ENCODE measurements around the gene ALOX15. TPM values are rescaled to one million over a fixed set of nuclear protein-coding genes. Genes with fewer than 3 reads are reported as not detected.
"Not testable (repeated sequence)": the region's sequence is repeated elsewhere in the genome, so short reads cannot be mapped to it uniquely, and the experiment has no call there.

The ALOX15 gene
- total RNA-seq, 1 experiment from 2014 or later: not detected

DNA sequence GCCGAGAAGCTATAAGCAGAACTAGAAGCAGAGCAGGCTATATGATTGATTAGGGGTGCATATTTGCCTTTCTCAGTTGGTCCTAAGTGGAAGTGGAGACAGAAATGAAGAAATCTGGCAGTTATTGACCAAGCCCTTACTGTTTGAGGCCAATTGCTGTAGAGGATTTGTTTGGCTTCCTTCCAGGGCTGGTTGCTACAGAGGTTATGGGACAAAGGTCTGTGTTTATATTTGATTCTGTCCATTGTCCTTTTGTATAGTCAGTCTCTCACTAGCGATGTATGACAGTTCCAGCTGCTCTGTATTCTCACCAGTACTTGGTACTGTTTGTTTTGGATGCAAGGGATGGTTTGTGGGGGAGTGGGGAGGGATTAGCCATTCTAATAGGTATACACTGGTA, 7.3 kb upstream of the ALOX15 start:
- DNase-seq (ENCODE audit: low spot score): no peak

DNA sequence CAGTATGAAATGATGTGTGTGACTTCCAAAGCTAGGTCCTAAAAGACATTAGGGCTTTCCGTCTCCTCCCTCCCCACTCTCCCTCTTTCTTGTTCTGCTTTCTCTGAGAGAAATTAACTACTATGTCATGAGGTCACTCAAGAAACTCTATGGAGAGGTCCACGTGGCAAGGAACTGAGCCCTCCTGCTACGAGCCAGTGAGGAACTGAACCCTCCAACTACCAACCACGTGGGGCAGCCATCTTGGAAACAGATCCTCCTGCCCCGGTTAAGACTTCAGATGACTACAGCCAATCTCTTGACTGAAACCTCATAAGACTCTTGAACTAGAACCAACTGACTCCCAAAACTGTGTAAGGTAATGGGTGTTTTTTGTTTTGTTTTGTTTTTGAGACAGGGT, 4.2 kb upstream of the ALOX15 start:
- DNase-seq (ENCODE audit: low spot score): no peak

DNA sequence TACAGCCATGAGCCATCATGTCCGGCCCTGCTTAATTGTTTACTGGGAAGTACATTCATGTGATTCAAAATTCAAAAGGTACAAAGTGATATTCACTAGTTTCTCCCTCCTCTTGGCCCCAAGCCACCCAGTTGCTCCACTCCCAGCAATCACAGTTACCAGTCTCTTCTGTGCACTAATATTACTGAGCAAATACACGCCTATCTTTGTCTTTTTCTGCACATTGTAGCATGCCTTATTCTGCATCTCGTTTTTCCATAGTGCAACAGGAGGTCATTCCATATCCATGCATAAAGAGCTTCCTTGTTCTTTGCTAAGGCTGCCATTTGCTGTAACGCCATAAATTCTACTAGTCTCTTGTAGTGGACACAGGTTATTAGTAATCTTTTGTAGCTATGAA, 2.2 kb upstream of the ALOX15 start:
- DNase-seq (ENCODE audit: low spot score): no peak

DNA sequence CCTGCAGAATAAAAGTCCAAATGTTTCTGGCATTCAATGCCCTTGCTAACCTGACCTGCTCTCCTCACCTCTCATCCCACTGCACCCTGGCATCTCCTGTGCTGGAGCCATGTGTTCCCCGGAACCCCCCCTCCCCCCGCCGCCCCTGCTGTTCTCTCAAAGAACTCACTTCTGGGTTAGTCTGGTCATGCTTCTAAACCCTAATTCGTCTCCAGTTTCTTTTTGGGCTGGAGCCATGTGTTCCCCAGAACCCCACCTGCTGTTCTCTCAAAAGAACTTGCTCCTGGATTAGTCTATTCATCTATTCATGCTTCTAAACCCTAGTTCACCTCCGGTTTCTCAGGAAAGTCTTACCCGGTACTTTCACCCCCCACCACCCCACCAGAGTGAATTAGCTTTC, 808 bp upstream of the ALOX15 start:
- no peak for DNase-seq (ENCODE audit: low spot score)

DNA sequence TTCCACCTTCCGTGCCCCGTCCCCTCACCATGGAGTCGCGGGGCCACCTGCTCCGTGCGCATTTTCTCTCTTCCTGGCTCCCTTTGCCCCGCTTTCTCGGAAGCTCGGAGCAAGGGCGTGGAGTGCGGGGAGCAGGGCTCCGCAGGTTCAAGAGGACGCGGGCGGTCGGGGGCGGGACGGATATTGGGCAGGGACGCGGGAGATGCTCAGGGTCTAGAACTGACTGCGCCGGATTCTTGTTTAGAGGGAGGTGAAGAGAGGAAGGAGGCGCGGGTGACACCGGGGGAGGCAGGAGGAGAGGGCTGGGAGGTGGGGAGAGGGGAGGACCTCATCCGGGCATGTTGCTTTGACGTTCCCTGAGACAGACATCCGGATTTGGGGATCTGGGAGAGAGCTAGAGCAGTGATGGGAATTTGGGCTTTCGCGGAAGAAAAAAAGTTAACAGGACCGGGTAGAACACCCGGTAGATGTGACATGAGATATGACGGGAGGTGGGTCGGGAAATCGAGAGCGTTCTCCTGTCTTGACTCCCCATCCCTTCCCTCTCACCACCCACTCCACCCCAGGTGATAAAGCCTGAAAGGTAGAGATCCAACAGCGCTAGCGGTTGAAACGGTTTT, 799 bp downstream of the ALOX15 start:
- not testable (repeated sequence) for DNase-seq (ENCODE audit: low spot score)

DNA sequence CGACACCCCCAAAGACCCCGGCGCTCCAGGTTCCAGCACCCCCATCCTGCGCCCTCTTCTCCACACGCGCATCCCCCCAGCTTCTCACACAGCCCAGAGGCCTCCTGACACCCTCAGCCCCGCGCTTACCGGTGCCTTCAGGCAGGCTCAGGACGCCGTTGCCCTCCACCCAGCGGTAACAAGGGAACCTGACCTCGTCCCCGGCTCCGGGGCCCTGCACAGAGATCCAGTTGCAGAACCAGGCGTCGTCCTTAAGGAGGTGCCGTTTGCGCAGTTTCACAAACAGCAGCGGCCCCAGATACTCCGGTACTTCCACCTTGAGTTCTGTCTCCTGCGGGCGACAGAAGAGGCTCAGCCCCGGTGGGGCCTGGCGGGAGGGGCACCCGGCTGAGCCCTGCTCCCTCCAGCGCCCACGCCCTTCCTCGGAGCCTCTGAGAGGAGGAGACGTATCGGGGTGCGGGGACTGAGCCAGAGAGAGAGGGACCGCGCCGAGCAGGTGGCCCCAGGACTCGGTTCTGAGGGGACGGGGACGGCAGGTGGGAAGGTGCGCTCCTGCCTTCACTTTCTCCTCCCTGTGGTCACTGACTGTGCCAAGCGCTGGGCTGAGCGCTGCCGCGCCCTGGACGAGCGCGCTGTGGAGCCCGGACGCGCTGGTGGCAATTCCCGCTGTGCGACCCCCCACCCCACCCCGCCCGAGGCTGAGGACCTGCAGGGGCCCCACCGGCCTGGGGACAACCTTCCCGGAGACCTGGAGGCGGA, 2.0 kb downstream of the ALOX15 start:
- DNase-seq (ENCODE audit: low spot score): not testable (repeated sequence)

DNA sequence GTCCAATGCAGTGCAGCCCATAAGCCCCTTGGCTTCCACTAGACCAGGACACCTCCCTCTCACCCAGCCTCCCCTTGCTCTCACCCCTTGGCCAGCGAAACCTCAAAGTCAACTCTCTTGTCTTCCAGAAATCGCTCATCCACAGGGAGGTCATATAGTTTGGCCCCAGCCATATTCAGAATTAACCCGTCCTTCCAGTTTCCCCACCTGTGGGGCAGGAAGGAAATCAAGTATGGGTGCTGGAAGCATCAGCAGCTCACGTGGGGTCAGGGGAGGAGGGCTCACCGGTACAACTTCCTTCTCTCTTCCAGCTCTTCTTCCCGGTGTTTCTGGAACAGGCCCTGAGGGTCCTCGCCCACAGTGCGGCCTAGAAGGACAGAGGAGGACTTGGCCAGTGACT, 2.7 kb downstream of the ALOX15 start:
- DNase-seq (ENCODE audit: low spot score): not testable (repeated sequence)

DNA sequence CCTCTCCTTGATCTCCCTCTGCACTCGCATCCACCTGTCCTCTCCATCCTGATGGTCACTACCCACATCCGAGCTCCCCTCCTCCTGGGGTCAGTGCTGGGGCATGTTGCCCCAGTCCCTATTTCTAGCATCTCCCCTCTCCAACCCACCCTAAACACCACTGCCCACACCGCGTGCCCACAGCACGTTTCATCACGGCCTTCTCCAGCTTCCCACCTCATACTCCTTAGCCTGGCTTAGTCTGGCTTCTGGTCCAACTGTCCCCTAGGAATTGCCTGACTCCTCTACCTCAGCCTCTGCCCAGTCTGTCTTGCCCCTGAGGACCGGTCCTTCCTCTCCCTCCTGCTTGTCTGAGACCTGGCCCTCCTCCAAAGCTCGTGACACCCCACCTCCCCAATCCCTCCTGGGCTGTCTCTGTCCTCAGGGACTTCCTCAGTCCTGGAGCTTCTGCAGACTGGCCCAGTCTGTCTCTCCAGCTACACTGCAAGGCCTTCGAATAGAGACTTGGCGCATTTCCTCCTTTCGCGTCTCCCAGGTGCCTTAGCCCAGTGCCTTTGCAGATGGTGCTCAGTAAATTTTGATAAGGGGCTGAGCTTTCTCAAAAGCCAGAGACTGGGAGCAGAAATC, 4.9 kb downstream of the ALOX15 start:
- no peak for DNase-seq (ENCODE audit: low spot score)

DNA sequence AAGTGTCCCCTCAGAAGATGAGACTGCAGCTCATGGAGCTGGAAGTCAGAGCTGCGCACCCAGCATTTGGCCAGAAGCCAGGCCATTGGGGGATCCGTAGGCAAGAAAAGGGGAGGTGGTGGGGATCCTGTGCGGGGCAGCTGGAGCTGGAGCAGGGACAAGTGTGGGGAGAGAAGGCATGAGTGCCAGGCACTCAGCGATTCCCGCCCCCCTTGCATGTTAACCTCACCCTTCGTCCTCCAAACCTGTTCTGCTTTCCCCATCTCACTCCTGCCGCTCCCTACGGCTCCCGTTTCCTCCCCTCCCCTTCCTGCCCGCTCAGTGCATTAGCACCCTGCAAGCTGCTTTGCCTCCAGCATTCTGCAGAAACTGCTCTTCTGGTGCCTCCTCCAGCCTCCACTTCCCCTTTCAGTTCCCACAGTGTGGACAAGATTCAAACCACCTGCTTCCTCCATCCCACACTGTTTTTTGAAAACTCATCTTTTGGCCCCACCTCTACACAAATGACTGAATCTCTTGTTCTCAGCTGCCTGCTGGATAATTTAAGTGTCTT, 5.6 kb downstream of the ALOX15 start:
- DNase-seq (ENCODE audit: low spot score): no peak

DNA sequence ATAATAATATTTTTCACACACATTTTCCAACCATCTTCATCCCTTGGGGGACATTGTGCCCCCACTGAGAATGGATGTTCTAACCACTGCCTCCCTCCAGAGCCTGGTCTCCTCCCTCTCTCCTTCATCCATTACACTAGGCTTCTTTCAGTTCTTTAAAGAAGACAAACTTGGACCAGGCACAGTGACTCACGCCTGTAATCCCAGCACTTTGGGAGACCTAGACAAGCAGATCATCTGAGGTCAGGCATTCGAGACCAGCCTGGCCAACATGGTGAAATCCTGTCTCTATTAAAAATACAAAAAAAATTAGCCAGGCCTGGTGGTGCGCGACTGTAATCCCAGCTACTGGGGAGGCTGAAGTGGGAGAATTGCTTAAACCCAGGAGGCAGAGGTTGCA, 6.5 kb downstream of the ALOX15 start:
- DNase-seq (ENCODE audit: low spot score): no peak

DNA sequence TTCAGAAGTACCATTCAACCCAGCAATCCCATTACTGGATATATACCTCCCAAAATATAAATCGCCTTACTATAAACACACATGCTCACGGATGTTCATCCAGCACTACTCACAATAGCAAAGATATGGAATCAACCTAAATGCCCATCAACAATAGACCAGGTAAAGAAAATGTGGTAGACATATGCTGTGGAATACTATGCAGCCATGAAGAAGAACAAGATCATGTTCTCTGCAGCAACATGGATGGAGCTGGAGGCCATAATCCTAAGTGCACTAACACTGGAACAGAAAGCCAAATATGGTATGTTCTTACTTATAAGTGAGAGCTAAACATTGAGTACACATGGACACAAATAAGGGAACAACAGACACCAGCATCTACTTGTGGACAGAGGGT, 7.8 kb downstream of the ALOX15 start:
- no peak for DNase-seq (ENCODE audit: low spot score)

DNA sequence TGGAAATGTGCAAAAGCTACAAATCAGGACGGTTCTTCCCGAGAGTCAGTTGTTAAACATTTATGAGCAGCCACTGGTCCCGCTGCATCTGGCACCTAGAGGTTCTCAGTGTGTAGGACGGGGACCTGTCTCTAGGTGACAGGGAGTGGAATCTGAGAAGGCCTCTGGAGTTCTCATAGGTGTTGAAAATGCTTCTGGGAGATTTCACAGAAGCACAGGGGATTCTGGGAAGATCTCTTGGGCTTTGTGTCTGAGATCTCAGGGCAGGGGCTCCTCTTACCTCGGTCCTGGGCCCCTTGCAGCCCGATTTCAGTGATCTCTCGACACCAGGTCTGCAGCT, 8.9 kb downstream of the ALOX15 start:
- DNase-seq (ENCODE audit: low spot score): no peak

DNA sequence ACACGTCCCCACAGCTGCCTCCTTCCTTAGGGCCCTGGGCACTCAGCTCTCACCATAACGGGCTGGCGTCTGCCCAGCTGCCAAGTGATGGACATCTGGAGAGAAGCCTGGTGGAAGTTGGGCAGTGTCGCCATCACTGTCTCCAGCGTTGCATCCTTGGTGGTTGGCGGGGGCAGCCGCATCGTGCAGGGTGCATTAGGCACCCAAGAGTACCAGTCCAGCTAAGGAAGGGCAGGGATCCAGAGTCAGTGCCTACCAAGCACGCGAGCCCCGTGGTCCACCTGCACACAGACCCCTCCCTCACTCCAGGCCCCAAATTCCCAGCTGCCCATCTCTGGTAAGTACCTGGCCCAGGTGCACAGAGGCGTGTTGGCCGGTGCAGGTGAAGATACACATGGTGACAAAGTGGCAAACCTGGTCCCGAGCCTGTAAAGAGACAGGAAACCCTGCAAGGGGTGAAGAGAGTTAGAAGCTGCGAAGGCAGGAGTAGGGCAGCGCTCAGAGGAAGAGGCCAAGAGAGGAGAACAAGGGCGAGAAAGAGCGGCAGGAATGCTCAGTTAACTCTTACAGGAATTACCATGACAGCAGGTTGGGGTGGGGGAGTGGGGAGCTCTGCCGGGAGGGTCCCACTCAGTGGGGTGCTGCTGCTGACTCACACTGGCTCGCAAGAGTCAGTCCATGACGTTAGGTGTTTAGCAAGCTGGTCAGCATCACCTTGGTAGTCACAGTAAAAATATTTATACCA, 9.5 kb downstream of the ALOX15 start:
- peak; percentile 25 for DNase-seq (ENCODE audit: low spot score)

DNA sequence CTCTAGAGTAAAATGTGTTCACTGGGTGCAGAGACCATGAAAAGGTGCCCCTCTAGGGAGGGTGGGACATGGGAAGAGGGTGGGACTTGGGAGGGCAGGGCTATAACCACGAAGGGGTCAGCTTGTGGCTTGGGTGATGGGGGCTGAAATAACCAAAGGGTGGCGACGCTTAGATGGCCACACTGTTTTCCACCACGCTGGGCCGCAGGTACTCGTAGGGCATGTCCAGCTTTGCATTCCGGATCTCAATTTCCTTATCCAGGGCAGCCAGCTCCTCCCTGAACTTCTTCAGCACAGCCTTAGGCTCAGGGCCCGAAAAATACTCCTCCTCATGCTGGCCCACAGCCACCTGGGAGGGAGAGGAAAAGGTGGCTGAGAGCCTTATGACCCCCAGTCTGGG, 10.0 kb downstream of the ALOX15 start:
- no peak for DNase-seq (ENCODE audit: low spot score)

DNA sequence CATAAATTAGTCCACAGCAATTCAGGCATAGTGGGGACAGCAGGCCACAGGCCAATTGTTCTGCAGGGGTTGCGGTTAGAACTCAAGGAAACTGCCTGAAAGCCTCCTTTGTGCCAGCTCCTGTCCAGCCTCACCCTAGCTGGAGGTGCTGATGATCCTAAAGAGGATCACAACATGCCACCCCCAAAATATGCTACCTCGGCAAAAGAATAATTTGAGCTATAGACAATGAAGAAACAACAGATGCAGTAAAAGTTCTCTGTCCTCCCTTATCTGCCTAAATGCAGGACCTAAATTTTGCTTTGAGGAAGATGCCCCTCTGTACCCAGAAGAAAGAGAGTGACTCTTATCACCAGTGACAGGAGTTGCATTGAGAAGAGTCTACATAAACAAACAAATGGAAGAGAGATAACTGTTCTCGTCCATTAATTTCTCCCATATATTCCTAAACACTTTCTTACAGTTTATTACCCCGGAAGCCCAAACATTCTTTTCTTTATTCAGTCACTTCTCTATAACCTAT, 14.7 kb downstream of the ALOX15 start:
- no peak for DNase-seq (ENCODE audit: low spot score)

DNA sequence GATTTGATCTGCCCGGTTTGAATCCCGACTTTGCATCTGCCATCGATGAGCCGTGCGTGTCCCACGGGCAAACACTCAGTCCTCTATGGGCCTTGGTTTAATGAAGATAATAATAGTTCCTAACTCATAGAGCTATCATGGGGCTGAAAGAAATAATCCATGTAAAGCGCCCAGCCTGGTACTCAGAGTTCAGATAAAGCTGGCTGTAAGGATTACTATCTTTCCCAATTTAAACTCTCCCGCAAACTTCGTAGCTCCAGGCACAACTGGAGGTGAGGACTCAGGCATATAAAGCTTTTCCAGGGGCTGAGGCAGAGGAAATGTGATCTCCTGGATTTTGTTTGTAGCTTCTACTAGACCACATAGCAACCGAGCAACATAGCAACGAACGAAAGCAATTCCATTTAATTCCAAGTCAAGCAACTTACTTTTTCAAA, 16.3 kb downstream of the ALOX15 start:
- DNase-seq (ENCODE audit: low spot score): no peak

DNA sequence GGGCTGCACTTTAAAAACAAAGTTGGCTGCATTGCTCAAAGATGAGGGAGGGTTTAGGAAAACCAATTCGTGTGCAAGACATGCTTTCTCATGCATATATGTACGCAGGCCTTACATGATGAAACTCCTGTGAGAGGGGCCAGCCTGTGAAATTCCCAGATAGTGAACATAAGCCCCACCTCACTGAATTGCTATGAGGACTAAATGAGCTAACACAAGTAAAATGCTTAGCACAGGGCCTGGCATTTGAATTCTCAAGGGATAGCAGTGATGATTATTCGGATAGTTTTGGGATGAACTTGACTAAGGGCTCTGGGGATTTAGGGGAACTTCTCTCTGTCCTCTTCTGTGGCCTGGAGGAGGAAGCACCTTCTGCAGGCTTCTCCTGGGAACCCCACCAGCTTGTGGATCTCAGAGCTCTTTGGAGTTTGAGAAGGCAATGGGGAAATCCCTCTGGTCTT, 17.0 kb downstream of the ALOX15 start:
- DNase-seq (ENCODE audit: low spot score): not testable (repeated sequence)

DNA sequence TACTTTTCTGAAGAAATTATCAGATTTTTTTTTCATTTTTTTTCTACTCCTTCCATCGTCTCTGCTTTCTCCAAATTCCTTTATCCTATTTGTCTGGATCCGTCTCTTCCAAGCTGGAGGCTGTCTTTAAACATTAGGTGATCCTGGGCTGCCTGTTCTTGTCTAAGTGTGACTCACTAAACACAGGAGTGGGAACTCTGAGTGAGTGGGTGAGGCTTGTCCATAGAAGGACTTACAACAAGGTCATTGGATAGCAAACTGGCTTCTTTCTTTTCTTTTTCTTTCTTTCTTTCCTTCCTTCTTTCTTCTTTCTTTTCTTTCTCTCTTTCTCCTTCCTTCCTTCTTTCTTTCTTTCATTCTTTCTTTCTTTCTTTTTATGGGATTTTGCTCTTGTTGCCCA, 18.2 kb downstream of the ALOX15 start:
- no peak for DNase-seq (ENCODE audit: low spot score)

DNA sequence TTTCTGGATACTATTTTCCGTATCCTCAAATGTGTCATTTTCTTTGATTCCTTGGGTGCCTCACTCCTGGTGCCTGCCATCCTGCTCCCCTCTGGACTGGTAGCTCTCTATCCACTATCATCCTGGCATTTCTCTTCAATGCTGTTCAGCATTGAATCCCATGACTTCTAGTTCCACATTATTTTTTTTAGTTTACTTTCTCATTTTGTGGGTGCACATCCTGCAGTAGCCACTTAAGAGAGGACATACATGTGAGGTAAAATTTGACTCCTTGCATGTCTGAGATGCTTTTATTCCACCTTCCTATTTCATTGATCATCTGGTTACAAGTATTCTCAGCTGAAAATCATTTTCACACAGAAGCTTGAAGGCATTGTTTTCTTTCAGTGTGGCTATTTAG, 19.1 kb downstream of the ALOX15 start:
- DNase-seq (ENCODE audit: low spot score): no peak

DNA sequence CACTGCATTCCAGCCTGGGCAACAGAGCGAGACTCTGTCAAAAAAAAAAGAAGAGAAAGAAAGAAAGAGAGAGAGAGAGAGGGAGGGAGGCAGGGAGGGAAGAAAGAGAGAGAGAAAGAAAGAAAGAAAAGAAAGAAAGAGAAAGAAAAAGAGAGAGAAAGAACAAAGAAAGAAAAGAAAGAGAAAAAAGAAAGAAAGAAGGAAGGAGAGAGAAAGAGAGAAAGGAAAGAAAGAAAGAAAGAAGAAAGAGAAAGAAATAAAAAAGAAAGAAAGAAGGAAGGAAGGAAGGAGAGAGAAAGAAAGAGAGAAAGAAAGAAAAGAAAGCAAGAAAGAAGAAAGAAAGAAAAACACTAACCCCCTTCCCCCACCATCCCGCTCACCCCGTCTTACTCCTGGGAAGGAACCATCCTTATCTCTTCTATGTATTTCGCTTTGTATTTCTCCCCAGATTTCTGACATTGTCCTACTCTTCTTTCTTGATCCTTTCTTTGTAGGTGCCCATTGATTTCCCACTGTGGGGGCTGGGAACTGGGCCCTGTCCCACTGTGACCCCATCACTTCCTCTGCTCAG, 20.9 kb downstream of the ALOX15 start:
- DNase-seq (ENCODE audit: low spot score): no peak

DNA sequence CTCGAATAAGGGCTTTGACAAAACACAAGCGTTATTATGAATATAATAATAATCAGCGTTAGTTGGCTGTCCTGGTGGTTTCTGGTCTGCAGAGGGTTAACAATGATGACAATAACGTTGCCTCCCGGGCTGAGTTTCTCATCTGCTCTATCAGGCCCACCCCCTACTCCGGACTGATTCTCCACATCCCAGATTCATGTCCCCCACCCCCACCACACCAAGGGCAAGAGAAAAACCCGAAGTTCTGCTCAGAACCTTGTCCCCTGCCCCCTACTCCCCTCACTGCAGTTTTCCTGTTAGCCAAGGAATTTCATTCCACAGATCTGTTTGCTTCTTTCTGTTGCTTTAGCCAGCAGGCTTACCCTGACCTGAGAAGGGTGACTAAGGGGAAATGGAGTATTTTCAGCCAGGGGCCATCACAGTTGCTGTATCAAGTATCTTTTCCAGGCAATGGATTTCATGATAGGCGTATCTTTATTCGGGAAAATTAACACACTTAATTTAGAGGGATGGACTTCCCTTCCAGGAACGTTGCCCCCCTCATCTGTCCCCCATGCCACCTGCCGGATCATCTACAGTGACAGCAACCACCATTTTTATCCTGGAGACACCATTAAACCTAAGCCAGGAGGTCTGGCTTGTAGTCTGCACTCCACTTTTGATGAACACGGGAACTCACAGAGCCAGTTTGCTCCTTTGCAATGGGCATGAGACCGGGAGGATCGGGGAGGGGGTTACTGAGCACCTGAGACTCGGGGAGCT, 23.7 kb downstream of the ALOX15 start:
- DNase-seq (ENCODE audit: low spot score): no peak
